ENCODE results near the gene CPNE4. TPM values are rescaled to one million over a fixed set of nuclear protein-coding genes. Genes with fewer than 3 reads are reported as not detected.

Gene CPNE4
- total RNA-seq, 4 donors from 2014 or later = 0.17 to 0.52 TPM; not detected in 2

GRCh38 chr3:131743126-131743525, 291.7 kb downstream of the CPNE4 start:
- no peaks in the 10 kb centered on the region for H3K4me1 ChIP-seq
- H3K27me3 ChIP-seq = no peaks in the 10 kb centered on the region
- H3K9me3 ChIP-seq = no peaks in the 10 kb centered on the region
- no peak overlapping the region for H3K4me3 ChIP-seq
- intact Hi-C loops (cut with DNase I) = no loop called here
- H3K36me3 ChIP-seq = no peaks in the 10 kb centered on the region
- no peak for DNase-seq (ENCODE audit: extremely low spot score)
- no peak for TF ChIP-seq POLR2A (IDR thresholded peaks at IDR 0.05; ENCODE audit: low read depth)
- no peak for TF ChIP-seq EP300 (IDR thresholded peaks at IDR 0.05)
- no peak for TF ChIP-seq POLR2AphosphoS5 (IDR thresholded peaks at IDR 0.05)
- TF ChIP-seq, protein P1, sequence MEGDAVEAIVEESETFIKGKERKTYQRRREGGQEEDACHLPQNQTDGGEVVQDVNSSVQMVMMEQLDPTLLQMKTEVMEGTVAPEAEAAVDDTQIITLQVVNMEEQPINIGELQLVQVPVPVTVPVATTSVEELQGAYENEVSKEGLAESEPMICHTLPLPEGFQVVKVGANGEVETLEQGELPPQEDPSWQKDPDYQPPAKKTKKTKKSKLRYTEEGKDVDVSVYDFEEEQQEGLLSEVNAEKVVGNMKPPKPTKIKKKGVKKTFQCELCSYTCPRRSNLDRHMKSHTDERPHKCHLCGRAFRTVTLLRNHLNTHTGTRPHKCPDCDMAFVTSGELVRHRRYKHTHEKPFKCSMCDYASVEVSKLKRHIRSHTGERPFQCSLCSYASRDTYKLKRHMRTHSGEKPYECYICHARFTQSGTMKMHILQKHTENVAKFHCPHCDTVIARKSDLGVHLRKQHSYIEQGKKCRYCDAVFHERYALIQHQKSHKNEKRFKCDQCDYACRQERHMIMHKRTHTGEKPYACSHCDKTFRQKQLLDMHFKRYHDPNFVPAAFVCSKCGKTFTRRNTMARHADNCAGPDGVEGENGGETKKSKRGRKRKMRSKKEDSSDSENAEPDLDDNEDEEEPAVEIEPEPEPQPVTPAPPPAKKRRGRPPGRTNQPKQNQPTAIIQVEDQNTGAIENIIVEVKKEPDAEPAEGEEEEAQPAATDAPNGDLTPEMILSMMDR (IDR thresholded peaks at IDR 0.05) = no peak
- no peak overlapping the region for H3K27ac ChIP-seq (replicated peaks in 1 of 4)

GRCh38 chr3:131739211-131739610, 295.6 kb downstream of the CPNE4 start:
- intact Hi-C loops (cut with DNase I) = no loop called here
- no peaks in the 10 kb centered on the region for H3K27me3 ChIP-seq
- no peak for DNase-seq (ENCODE audit: extremely low spot score)
- H3K4me3 ChIP-seq = no peak overlapping the region
- TF ChIP-seq POLR2A (IDR thresholded peaks at IDR 0.05; ENCODE audit: low read depth) = no peak
- TF ChIP-seq, protein P1 (IDR thresholded peaks at IDR 0.05) = no peak
- no peak for TF ChIP-seq POLR2AphosphoS5 (IDR thresholded peaks at IDR 0.05)
- TF ChIP-seq EP300 (IDR thresholded peaks at IDR 0.05) = no peak
- H3K27ac ChIP-seq (replicated peaks in 1 of 4) = no peak overlapping the region
- H3K9me3 ChIP-seq = no peaks in the 10 kb centered on the region
- no peaks in the 10 kb centered on the region for H3K4me1 ChIP-seq
- no peaks in the 10 kb centered on the region for H3K36me3 ChIP-seq
- 33% methylated on average over 1 of the region's 1 CpG for WGBS

GRCh38 chr3:131738095-131738494, 296.7 kb downstream of the CPNE4 start:
- DNase-seq (ENCODE audit: extremely low spot score) = no peak
- intact Hi-C loops (cut with DNase I) = no loop called here

GRCh38 chr3:131735544-131735943, 299.3 kb downstream of the CPNE4 start:
- Histone ChIP-seq H3K27me3 (no peaks in the 10 kb centered on the region), H3K4me3 (no peak overlapping the region), H3K27ac (replicated peaks in 1 of 4) (no peak overlapping the region), H3K36me3 (no peaks in the 10 kb centered on the region), H3K4me1 (no peaks in the 10 kb centered on the region), H3K9me3 (no peaks in the 10 kb centered on the region)
- intact Hi-C loops (cut with DNase I) = no loop called here
- no peak for TF ChIP-seq POLR2A (IDR thresholded peaks at IDR 0.05; ENCODE audit: low read depth)
- TF ChIP-seq EP300 (IDR thresholded peaks at IDR 0.05) = no peak
- no peak for TF ChIP-seq POLR2AphosphoS5 (IDR thresholded peaks at IDR 0.05)
- TF ChIP-seq, protein P1 (IDR thresholded peaks at IDR 0.05) = no peak
- no peak for DNase-seq (ENCODE audit: extremely low spot score)

More at GRCh38 chr3:131738095-131738494, 296.7 kb downstream of the CPNE4 start:
- H3K27ac ChIP-seq (replicated peaks in 1 of 4) = no peak overlapping the region
- no peaks in the 10 kb centered on the region for H3K9me3 ChIP-seq
- H3K4me3 ChIP-seq = no peak overlapping the region
- H3K36me3 ChIP-seq = no peaks in the 10 kb centered on the region
- no peaks in the 10 kb centered on the region for H3K27me3 ChIP-seq
- TF ChIP-seq, protein P1 (IDR thresholded peaks at IDR 0.05) = no peak
- no peak for TF ChIP-seq POLR2A (IDR thresholded peaks at IDR 0.05; ENCODE audit: low read depth)
- no peak for TF ChIP-seq POLR2AphosphoS5 (IDR thresholded peaks at IDR 0.05)
- no peak for TF ChIP-seq EP300 (IDR thresholded peaks at IDR 0.05)
- H3K4me1 ChIP-seq = no peaks in the 10 kb centered on the region
- 75% methylated on average over 2 of the region's 2 CpGs for WGBS

- no peaks in the 10 kb centered on the region for H3K27me3 ChIP-seq
- H3K4me3 ChIP-seq = no peak overlapping the region
- no peak overlapping the region for H3K27ac ChIP-seq (replicated peaks in 1 of 4)
- no peaks in the 10 kb centered on the region for H3K36me3 ChIP-seq
- no peak for DNase-seq (ENCODE audit: extremely low spot score)
- no peaks in the 10 kb centered on the region for H3K9me3 ChIP-seq
- no peaks in the 10 kb centered on the region for H3K4me1 ChIP-seq
- intact Hi-C loops (cut with DNase I) = no loop called here
- no peak for TF ChIP-seq POLR2A (IDR thresholded peaks at IDR 0.05; ENCODE audit: low read depth)
- TF ChIP-seq POLR2AphosphoS5 (IDR thresholded peaks at IDR 0.05) = no peak
- TF ChIP-seq, protein P1 (IDR thresholded peaks at IDR 0.05) = no peak
- TF ChIP-seq EP300 (IDR thresholded peaks at IDR 0.05) = no peak
Measured at GRCh38 chr3:131735116-131735515, 299.7 kb downstream of the CPNE4 start.
